Right cardiac atrium (tissue), 5 donors: ENCODE measurements around the gene COTL1. TPM values are rescaled to one million over a fixed set of nuclear protein-coding genes. Genes with fewer than 3 reads are reported as not detected.

Source experiments
- ATAC-seq, 2 donors: fragments of 200-7000 bp; cut with Tn5 transposase; one replicate each; pipeline versions ENCODE4 v1.8.0 to v1.9.1; 2020; ENCODE audit warnings: moderate library complexity in 2 of 2, mild to moderate bottlenecking in 1 of 2
- DNase-seq, 3 donors: peaks; one replicate each; pipeline ENCODE4 v3.0.0-alpha.2; 2020
- H3K27ac ChIP-seq: one replicate; pipeline ENCODE4 v1.5.1; 2013; ENCODE audit warnings: mild to moderate bottlenecking, low read length, control low read depth, moderate library complexity
- H3K27me3 ChIP-seq: one replicate; pipeline ENCODE4 v1.6.1; 2013; ENCODE audit not compliant: control insufficient read depth, insufficient read depth
- H3K4me1 ChIP-seq: one replicate; pipeline ENCODE4 v1.6.1; 2013; ENCODE audit warnings: low read length; ENCODE audit not compliant: control insufficient read depth, insufficient read depth
- H3K4me3 ChIP-seq: one replicate; pipeline ENCODE4 v1.5.1; 2013; ENCODE audit warnings: low read length, control low read depth
- H3K9me3 ChIP-seq: one replicate; pipeline ENCODE4 v1.6.1; 2013; ENCODE audit warnings: low read length; ENCODE audit not compliant: control insufficient read depth
- WGBS: extraction: QIAGEN DNeasy Blood & Tissue Kit; methylation state at CpG from one replicate; pipeline ENCODE4 v1.1.7; 2013; 5-methylcytosine and 5-hydroxymethylcytosine counted together
- intact Hi-C, 4 donors: fragments of 100-400 bp; cut with DNase I; formaldehyde crosslinking; loops; one replicate each; pipeline versions ENCODE4 v1.11.0 to v1.14.0; 2022 to 2023
- polyA plus RNA-seq: library from polyadenylated mRNA; stranded (reverse); fragments of 200-250 nt; gene quantifications from one replicate; pipeline ENCODE4 v1.2.3, GENCODE V29; 2013
- total RNA-seq, 4 donors: library from RNA; stranded (reverse); fragmentation: NEBNext Ultra II Directional; extraction: Animal tissue kit (Norgen Biotek cat#: 25700); gene quantifications; one replicate each; pipeline ENCODE4 v1.2.1, GENCODE V29; 2021
- donor health status: healthy with polysubstance abuse.
- donor health status: DM: no; HTN: yes; CAD: no.
- donor health status: DM: no; HTN: no; CAD: no.
- donor health status: DM: no; HTN: yes; CAD: no; lungs with severe emphysema.
- donor health status: DM: yes; HTN: yes; CAD: no.

Gene COTL1
- total and polyA plus RNA-seq, 5 donors: 11.6 to 26.9 (median 21.8) TPM

DNA sequence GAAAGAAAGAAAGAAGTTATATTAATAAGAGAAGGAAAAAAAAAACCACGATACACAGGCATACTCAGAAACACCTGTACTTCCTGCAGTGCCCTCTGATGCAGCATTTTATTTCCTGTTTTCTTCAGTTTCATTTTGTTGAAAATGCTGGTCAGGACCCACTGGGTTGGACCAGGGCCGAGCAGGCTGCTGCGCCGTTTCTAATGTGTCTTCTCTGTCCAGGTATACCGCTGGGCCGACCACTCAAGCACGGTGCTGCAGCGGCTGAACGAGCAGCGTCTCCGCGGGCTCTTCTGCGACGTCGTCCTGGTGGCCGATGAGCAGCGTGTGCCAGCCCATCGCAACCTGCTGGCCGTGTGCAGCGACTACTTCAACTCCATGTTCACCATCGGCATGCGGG lies 38.8 kb upstream of the COTL1 start:
- DNase-seq: no peak
- 95% methylated on average over 22 of the region's 22 CpGs for WGBS
- no peaks in the 10 kb centered on the region for H3K4me1 ChIP-seq
- no peak overlapping the region for H3K4me3 ChIP-seq
- intact Hi-C loops: no loop called here
- H3K9me3 ChIP-seq: no peaks in the 10 kb centered on the region
- H3K27ac ChIP-seq: no peak overlapping the region
- ATAC-seq: no peak
- no peaks in the 10 kb centered on the region for H3K27me3 ChIP-seq

DNA sequence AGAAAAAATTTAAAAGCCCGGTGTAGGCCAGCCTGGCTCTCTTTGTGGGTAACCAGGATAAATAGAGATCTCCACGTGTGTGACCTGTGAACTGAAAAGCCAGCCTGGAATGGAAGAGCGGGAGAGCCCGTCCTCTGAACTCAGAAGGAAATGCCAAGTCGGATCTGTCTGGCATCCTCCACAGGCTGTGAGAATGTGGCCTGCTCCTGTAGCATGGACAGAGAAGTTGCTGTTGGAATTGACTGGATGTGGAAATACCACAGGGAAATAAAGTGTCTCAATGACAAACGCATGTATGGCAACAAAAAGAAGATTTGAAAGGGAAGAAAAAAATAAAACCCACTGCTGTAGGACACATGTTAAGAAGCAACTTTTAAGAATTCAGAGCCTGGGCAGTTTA lies 37.1 kb upstream of the COTL1 start:
- intact Hi-C loops: no loop called here
- no peak for ATAC-seq

DNA sequence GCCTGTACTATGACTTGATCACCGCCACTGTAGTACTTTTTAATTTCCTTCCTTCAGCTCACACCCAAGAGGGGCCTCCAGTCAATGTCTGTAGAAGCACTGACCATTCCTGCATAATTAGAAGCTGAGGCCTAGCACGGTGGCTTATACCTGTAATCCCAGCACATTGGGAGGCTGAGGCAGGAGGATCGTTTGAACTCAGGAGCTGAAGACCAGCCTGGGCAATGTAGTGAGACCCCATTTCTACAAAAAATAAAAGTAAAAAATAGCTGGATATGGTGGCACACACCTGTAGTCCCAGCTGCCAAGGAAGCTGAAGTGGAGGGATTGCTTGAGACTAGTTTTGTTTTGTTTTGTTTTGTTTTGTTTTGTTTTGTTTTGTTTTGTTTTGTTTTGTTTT lies 36.4 kb upstream of the COTL1 start:
- 92% methylated on average over 3 of the region's 3 CpGs for WGBS
- Histone ChIP-seq H3K27ac (no peak overlapping the region), H3K27me3 (no peaks in the 10 kb centered on the region), H3K9me3 (no peaks in the 10 kb centered on the region), H3K4me3 (no peak overlapping the region), H3K4me1 (peaks cover 2% of the 10 kb centered on the region)
- DNase-seq (no peak), ATAC-seq (no peak)
- intact Hi-C loops: no loop called here

More for the DNA sequence above, 37.1 kb upstream of the COTL1 start:
- Histone ChIP-seq H3K4me1 (peaks cover under 1% of the 10 kb centered on the region), H3K4me3 (no peak overlapping the region), H3K27me3 (no peaks in the 10 kb centered on the region), H3K27ac (no peak overlapping the region), H3K9me3 (no peaks in the 10 kb centered on the region)
- WGBS: 55% methylated on average over 6 of the region's 6 CpGs
- no peak for DNase-seq

DNA sequence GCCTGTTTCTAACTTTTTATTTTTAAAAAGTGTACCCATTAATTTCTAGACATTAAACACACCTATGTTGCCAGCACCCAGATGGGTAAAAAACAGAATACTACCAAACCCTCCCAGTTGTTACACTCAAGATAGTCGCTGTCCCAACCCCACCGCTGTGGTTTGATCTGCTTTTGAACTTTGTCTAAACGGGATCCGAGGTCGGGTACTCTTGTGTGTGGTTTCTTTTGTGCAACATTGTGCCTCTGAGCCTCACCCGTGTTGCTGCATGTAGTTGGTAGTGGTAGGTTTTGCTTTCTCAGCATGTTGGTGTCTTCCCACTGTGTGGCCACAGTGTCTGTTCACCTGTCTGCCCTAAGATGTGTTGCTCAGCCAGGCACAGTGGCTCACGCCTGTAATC lies 34.7 kb upstream of the COTL1 start:
- H3K27ac ChIP-seq: no peak overlapping the region
- H3K4me1 ChIP-seq: peaks cover 2% of the 10 kb centered on the region
- intact Hi-C loops: no loop called here
- no peaks in the 10 kb centered on the region for H3K9me3 ChIP-seq
- ATAC-seq (no peak), DNase-seq (no peak)
- no peaks in the 10 kb centered on the region for H3K27me3 ChIP-seq
- 90% methylated on average over 7 of the region's 7 CpGs for WGBS
- H3K4me3 ChIP-seq: no peak overlapping the region

DNA sequence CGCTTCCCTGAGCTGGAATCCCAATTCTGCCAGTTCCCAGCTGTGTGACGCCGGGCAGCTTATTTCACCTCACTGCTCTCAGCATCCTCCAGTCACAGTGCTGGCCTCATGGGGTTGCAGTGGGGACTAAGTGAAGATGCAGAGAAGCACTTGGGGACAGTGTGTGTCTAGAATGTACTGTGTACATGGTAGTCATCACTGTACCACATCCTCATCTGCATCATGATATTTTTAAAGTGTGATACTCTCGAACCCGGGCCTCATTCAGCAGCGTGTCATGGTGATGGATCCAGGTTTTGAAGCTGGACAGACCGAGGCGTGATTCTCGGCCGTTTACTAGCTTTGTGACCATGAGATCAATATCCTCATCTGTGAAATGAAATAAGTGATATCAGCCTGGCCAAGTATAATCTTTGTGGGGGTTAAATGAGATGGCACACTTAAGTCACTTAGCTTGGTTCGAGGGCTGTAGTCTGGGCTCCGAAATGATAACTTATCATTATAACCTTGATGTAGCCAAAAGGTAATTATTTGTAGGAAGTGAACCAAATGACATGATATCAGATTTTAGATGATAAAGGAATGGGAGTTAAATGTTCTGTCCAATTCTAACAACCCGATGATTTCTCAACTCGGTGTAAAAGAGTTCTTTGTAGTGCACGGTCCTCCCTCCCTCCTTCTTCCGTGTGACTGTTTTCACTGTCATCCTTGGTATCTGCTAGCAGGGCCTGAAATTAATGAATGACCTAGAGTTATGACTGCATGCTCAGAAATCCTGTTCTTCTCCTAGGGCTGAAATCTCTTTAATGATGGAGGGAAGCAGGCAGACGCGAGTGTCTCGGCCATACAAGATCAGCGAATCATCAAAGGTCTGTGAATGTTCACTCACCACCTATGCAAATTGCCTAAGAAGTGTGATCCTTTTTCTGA lies 32.4 kb upstream of the COTL1 start:
- peak in 1 of 2 donors; percentile 3 for ATAC-seq
- H3K27ac ChIP-seq: no peak overlapping the region

DNA sequence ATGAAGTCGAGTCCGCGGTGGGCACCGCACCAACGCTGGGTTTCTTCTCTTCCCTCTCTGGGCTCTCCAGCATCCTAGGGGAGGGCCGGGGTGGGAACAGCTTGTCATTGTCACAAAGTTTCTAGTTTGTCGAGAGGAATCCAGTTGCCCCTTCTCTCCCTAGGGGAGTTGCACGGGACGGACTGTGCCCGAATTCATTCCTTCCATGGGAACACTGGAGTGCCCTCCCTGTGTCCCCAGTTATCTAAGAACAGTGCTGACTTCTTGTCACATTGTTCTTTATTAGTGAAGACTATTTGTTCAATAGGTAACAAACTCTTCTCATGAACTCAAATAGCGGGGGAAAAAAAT lies 31.6 kb upstream of the COTL1 start:
- 53% methylated on average over 11 of the region's 11 CpGs for WGBS
- Histone ChIP-seq H3K9me3 (no peaks in the 10 kb centered on the region), H3K4me1 (peaks cover 2% of the 10 kb centered on the region), H3K4me3 (peak overlapping the region; percentile 99), H3K27me3 (no peaks in the 10 kb centered on the region), H3K27ac (peak overlapping the region; percentile 85)
- ATAC-seq: peak; percentile 4 to 11
- peak in 1 of 3 donors; percentile 57 for DNase-seq
- intact Hi-C loops: no loop called here

More for the DNA sequence above, 32.4 kb upstream of the COTL1 start:
- peaks cover 2% of the 10 kb centered on the region for H3K4me1 ChIP-seq
- WGBS: 83% methylated on average over 20 of the region's 20 CpGs
- no peak for DNase-seq
- H3K9me3 ChIP-seq: no peaks in the 10 kb centered on the region
- no peaks in the 10 kb centered on the region for H3K27me3 ChIP-seq
- intact Hi-C loops: no loop called here
- no peak overlapping the region for H3K4me3 ChIP-seq

DNA sequence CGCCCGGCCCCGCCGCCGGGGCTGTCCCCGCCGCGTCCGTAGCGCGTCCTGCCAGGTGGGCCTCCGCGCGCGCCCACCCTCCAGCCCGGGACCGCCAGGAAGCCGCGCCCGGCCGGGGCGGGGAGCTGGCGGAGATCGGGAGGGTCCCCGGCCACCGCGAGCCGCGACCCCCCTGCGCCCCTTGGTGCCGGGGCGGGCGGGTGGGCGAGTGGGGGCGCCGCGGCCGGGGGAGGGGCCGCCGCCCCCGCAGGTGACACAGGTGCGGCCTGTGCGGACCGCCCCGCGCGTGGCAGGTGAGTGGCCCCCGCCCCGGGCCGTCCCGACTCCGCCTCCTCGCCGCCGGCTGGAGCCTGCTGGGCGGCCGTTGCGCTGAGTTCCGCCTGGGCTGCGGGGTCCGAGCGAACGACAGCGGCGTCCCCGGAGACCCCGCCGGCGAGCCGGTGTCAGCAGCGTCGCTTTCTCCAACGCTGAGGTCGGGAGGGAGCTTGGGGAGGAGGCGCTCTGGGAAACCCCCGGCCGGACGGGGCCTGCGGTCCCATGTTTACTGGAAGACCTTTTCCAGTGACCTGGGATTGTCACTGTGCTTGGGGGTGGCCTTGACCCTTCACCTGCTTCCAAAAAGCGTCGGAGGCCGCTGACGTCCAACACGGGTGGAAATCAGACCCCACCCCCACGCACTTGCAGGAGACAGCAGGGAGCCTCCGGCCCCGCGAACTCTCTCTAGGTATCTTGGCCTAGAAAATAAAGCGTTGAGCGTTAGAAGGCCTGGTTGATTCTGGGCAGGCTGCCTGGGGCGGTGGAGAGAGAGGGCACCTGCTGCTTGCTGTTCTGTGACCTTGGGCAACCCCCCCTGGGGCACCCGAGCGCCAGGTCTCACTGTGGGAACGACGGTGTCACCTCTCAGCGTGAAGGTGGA lies 31.0 kb upstream of the COTL1 start:
- Histone ChIP-seq H3K4me3 (peak overlapping the region; percentile 99), H3K4me1 (peaks cover 2% of the 10 kb centered on the region), H3K27me3 (no peaks in the 10 kb centered on the region), H3K27ac (peak overlapping the region; percentile 85), H3K9me3 (no peaks in the 10 kb centered on the region)
- WGBS: 4% methylated on average over 94 of the region's 96 CpGs
- intact Hi-C loops: no loop called here
- DNase-seq (peak; percentile 51 to 78 (median 77)), ATAC-seq (peak; percentile 47 to 52)

DNA sequence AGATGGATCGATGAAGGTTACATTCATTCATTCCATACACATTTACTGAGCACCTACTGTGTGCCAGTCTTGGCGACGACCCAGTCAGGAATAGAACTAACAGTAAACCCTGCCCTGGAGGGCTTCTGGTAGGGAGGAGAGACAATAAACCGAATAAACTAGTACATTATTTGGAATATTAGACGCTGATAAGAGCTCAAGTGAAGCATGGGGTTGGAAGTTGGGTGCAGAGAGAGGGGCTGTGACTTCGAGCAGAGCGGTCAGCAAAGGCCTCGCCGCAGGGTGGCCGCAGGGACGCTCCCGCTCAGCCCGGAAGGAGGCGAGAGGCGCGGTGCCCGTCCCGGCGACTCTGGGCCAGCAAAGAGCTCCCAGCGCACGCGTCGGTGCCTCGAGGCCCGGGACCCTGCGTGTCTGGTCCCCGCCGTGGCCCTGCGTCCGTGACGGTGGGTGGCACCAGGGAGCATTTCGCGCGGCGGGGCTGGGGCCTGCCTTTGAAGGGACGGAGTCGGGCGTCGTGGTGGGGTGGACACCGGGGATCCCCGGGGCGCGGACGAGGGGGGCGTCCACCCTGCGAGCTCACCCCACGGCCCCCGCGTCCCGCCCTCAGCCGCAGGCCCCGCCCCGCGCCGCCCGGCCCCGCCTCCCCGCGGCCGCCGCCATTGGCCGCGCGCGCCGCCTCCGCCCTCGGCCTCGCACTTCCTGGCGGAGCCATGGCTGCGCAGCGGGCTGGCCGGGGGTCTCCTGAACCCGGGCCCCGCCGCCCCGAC lies 30.1 kb upstream of the COTL1 start, which contains the start of gene KLHL36:
Gene KLHL36 (plus strand): TSS at position 684 of the 767 bp plus-strand sequence. CDS start 2,357 bp downstream, outside the sequence.
- ATAC-seq (peak; percentile 81 to 84), DNase-seq (peak; percentile 69 to 89 (median 89))
- Histone ChIP-seq H3K9me3 (no peaks in the 10 kb centered on the region), H3K4me1 (peaks cover 6% of the 10 kb centered on the region), H3K4me3 (peak within 1 kb of the TSS; percentile 99), H3K27me3 (no peaks in the 10 kb centered on the region), H3K27ac (peak within 1 kb of the TSS; percentile 85)
- WGBS: 5% methylated on average over 77 of the region's 77 CpGs
- intact Hi-C loops: no loop called here

DNA sequence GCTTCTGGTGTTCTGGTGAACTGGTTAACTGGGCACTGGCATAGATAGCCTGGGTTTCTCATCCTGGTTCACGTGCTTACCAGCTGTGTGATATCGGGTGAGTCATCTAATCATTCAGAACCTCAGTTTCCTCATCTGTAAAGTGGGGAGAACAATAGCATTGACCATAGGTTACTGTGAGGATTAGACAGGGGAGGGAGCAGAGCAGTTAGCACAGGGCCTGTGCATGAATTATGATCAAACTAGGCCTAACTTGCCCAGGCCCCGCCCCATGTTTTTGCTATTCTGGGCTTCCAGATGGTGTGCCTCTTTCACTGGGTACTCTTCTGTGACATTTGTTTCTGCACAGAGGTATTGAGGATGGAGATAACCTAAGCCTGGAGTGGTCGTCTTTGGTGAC lies 25.8 kb upstream of the COTL1 start:
- peak in 1 of 2 donors; percentile 3 for ATAC-seq
- 81% methylated on average over 4 of the region's 4 CpGs for WGBS
- H3K27me3 ChIP-seq: no peaks in the 10 kb centered on the region
- H3K27ac ChIP-seq: peak overlapping the region; percentile 1
- H3K4me1 ChIP-seq: peaks cover 7% of the 10 kb centered on the region
- H3K4me3 ChIP-seq: no peak overlapping the region
- intact Hi-C loops: no loop called here
- no peaks in the 10 kb centered on the region for H3K9me3 ChIP-seq
- no peak for DNase-seq

DNA sequence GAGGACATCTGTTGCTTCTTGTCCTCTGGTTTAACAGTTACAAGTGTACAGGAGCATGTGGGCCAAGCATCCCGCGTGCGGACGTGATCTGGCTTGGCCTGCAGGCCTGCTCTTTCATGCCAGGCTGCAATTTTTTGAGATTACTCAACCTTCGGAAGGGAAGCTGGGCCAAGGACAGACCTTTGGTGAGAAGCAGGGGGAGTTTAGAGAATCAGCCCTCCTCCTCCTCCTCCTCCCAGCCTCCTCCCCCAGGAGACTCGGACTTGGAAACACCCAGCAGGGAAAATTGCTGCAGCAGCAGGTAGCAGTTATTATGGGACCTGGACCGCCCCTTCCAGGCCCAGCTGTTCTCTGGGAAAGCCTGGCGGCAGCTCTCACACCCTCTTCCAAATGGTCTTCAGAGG lies 25.3 kb upstream of the COTL1 start:
- no peaks in the 10 kb centered on the region for H3K9me3 ChIP-seq
- intact Hi-C loops: no loop called here
- no peak overlapping the region for H3K4me3 ChIP-seq
- peak overlapping the region; percentile 7 for H3K27ac ChIP-seq
- H3K4me1 ChIP-seq: peaks cover 7% of the 10 kb centered on the region
- DNase-seq: peak; percentile 79 to 91 (median 89)
- H3K27me3 ChIP-seq: no peaks in the 10 kb centered on the region
- ATAC-seq: peak; percentile 81 to 92
- WGBS: 41% methylated on average over 8 of the region's 8 CpGs
